ENCODE data around the gene TMEM254. TPM values are rescaled to one million over a fixed set of nuclear protein-coding genes. Genes with fewer than 3 reads are reported as not detected.

The TMEM254 gene
- total and polyA plus RNA-seq, 9 of the 15 experiments (the other 6 are each of a cell fraction or from before 2014, with no cell fraction given): 0.59 to 4.7 (median 1.9) TPM

DNA sequence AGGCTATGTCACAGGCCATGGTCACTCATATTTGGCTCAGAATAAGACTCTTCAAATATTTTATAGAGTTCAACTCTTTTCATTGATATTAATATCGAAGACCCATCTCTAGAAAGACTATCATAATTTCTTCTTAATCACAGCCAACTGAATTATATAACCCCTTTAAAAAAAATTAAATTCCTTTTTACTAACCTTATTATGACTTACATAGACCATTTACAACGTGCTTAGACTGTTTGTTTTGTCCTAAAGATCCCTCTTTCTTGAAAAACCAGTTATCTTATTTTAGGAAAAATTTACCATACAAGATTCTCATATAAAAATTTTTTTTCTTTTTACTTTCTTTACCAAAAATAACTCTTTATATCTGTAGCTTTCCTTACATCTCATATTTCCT, 10.2 kb upstream of the TMEM254 start:
- H3K27ac ChIP-seq (ENCODE audit: extremely low read depth, low read depth, low read length): no peak overlapping the region
- DNase-seq (ENCODE audit: extremely low read depth in 1 of 4, low spot score in 3 of 4): no peak
- intact Hi-C loops (cut with micrococcal nuclease) (no loop called here), in situ Hi-C loops (cut with MboI) (no loop called here)
- no peaks in the 10 kb centered on the region for H3K4me1 ChIP-seq (replicated peaks in 1 of 2; ENCODE audit: control insufficient read depth in 2 of 2, insufficient read depth in 2 of 2, low read length in 2 of 2)
- no peak for ATAC-seq
- ChIA-PET POLR2A (no interaction called here), CTCF (ENCODE audit: low intra/inter-chr PET ratio) (no interaction called here)
- H3K79me2 ChIP-seq (ENCODE audit: control insufficient read depth, insufficient read depth, low read length): no peaks in the 10 kb centered on the region
- H3K9me1 ChIP-seq (ENCODE audit: control insufficient read depth, insufficient read depth, low read length): no peaks in the 10 kb centered on the region
- no peak overlapping the region for H3K4me2 ChIP-seq (ENCODE audit: insufficient read depth, low read length)
- no peak overlapping the region for H3K9ac ChIP-seq (ENCODE audit: insufficient read depth in 1 of 2, low read depth in 2 of 2, low read length in 2 of 2)
- H3K36me3 ChIP-seq (ENCODE audit: control insufficient read depth, insufficient read depth, low read length): no peaks in the 10 kb centered on the region
- H3K9me3 ChIP-seq (replicated peaks; ENCODE audit: control insufficient read depth, insufficient read depth, low read depth, low read length): no peaks in the 10 kb centered on the region
- H2AFZ ChIP-seq (ENCODE audit: low read depth, low read length): no peak overlapping the region
- no peaks in the 10 kb centered on the region for H4K20me1 ChIP-seq (replicated peaks; ENCODE audit: control insufficient read depth, insufficient read depth, low read length)
- 0% methylated on average over 2 of the region's 2 CpGs for WGBS (ENCODE audit: insufficient coverage, low coverage, missing lambda C conversion rate)
- BruUV-seq (replicated peaks): no TSS peak
- no peak for FAIRE-seq
- H3K27me3 ChIP-seq (ENCODE audit: control insufficient read depth in 2 of 2, insufficient read depth in 2 of 2, low read length in 2 of 2): peaks cover 0 to 16% of the 10 kb centered on the region in 2 experiments; a peak in 2 of 5 replicates
- TF ChIP-seq FUS (optimal IDR thresholded peaks at IDR 0.05; ENCODE audit: low read depth, low read length) (no peak), ZFP36 (IDR thresholded peaks at IDR 0.05; ENCODE audit: low read depth, low read length, partially characterized antibody) (peak; percentile 63)
- no peak overlapping the region for H3K4me3 ChIP-seq

DNA sequence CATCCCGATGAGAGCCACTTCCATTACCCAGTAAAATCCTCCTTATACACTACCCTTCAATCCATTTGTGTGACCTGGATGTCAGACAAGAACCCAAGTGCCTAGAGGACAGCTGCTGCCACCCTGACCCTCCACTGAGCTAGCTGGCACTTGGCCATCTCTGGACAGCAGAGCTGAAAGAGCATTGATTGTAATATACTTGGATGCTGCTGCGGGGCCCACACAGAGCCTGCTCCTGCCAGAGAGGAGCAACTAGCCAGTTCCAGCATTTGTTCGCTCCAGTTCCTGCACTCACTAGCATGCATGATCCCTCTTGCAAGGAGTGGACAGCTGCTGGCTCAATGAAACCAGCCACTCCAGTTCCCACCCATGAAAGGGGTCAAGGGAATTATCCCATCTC, 8.4 kb upstream of the TMEM254 start:
- POLR2A ChIA-PET: interaction anchor here (1.1 to 1.6 kb wide), 2 partner anchors 9 to 10 kb away, joined by 3 read pairs; no protein-coding TSS in a partner anchor
- no peaks in the 10 kb centered on the region for H3K4me1 ChIP-seq (replicated peaks in 1 of 2; ENCODE audit: control insufficient read depth in 2 of 2, insufficient read depth in 2 of 2, low read length in 2 of 2)
- no peaks in the 10 kb centered on the region for H3K79me2 ChIP-seq (ENCODE audit: control insufficient read depth, insufficient read depth, low read length)
- H3K27me3 ChIP-seq (ENCODE audit: control insufficient read depth in 2 of 2, insufficient read depth in 2 of 2, low read length in 2 of 2): peaks cover 0 to 15% of the 10 kb centered on the region in 2 experiments; a peak in 2 of 5 replicates
- no peaks in the 10 kb centered on the region for H4K20me1 ChIP-seq (replicated peaks; ENCODE audit: control insufficient read depth, insufficient read depth, low read length)
- ATAC-seq: no peak
- WGBS (ENCODE audit: insufficient coverage, low coverage, missing lambda C conversion rate): 4% methylated on average over 3 of the region's 3 CpGs
- H3K27ac ChIP-seq (ENCODE audit: extremely low read depth, low read depth, low read length): no peak overlapping the region
- H3K4me2 ChIP-seq (ENCODE audit: insufficient read depth, low read length): no peak overlapping the region
- no peak for FAIRE-seq
- H3K9me1 ChIP-seq (ENCODE audit: control insufficient read depth, insufficient read depth, low read length): no peaks in the 10 kb centered on the region
- intact Hi-C loops (cut with micrococcal nuclease) (no loop called here), in situ Hi-C loops (cut with MboI) (no loop called here)
- no peak overlapping the region for H3K4me3 ChIP-seq
- no peak for DNase-seq (ENCODE audit: extremely low read depth in 1 of 4, low spot score in 3 of 4)
- no TSS peak for BruUV-seq (replicated peaks)
- CTCF ChIA-PET (ENCODE audit: low intra/inter-chr PET ratio): no interaction called here
- peak; percentile 44 for TF ChIP-seq NFIC (IDR thresholded peaks at IDR 0.05)
- TF ChIP-seq TBL1XR1 (IDR thresholded peaks at IDR 0.05; ENCODE audit: low read length in 2 of 2): no peak
- H2AFZ ChIP-seq (ENCODE audit: low read depth, low read length): no peak overlapping the region
- no peaks in the 10 kb centered on the region for H3K9me3 ChIP-seq (replicated peaks; ENCODE audit: control insufficient read depth, insufficient read depth, low read depth, low read length)
- no peak overlapping the region for H3K9ac ChIP-seq (ENCODE audit: insufficient read depth in 1 of 2, low read depth in 2 of 2, low read length in 2 of 2)
- no peaks in the 10 kb centered on the region for H3K36me3 ChIP-seq (ENCODE audit: control insufficient read depth, insufficient read depth, low read length)
